Measurements from ENCODE around the gene C10orf71. TPM values are rescaled to one million over a fixed set of nuclear protein-coding genes. Genes with fewer than 3 reads are reported as not detected.

Gene C10orf71
- total RNA-seq, 1 experiment from 2014 or later = not detected

GRCh38 chr10:49359349-49360270, 60.6 kb downstream of the C10orf71 start:
- peak; percentile 45 for DNase-seq (ENCODE audit: low read depth)

GRCh38 chr10:49360271-49361177, 61.6 kb downstream of the C10orf71 start:
- DNase-seq (ENCODE audit: low read depth) = no peak

GRCh38 chr10:49361178-49361554, 62.2 kb downstream of the C10orf71 start:
- DNase-seq (ENCODE audit: low read depth) = no peak

GRCh38 chr10:49361735-49362568, 63.0 kb downstream of the C10orf71 start:
- DNase-seq (ENCODE audit: low read depth) = no peak

GRCh38 chr10:49362596-49363260, 63.8 kb downstream of the C10orf71 start:
- no peak for DNase-seq (ENCODE audit: low read depth)

GRCh38 chr10:49363309-49364031, 64.5 kb downstream of the C10orf71 start:
- DNase-seq (ENCODE audit: low read depth) = no peak

- DNase-seq (ENCODE audit: low read depth) = no peak
Observed at GRCh38 chr10:49364051-49364450, 65.1 kb downstream of the C10orf71 start.

GRCh38 chr10:49364747-49365146, 65.8 kb downstream of the C10orf71 start:
- DNase-seq (ENCODE audit: low read depth) = no peak

- no peak for DNase-seq (ENCODE audit: low read depth)
Observed at GRCh38 chr10:49365275-49365674, 66.3 kb downstream of the C10orf71 start.

- no peak for DNase-seq (ENCODE audit: low read depth)
Observed at GRCh38 chr10:49365675-49366415, 66.9 kb downstream of the C10orf71 start.

- DNase-seq (ENCODE audit: low read depth) = no peak
Observed at GRCh38 chr10:49366460-49366859, 67.5 kb downstream of the C10orf71 start.

GRCh38 chr10:49367600-49367999, 68.6 kb downstream of the C10orf71 start:
- no peak for DNase-seq (ENCODE audit: low read depth)

GRCh38 chr10:49368256-49368655, 69.3 kb downstream of the C10orf71 start:
- DNase-seq (ENCODE audit: low read depth) = no peak

- no peak for DNase-seq (ENCODE audit: low read depth)
Observed at GRCh38 chr10:49369216-49370162, 70.5 kb downstream of the C10orf71 start.

- no peak for DNase-seq (ENCODE audit: low read depth)
Observed at GRCh38 chr10:49370326-49371100, 71.5 kb downstream of the C10orf71 start.

- no peak for DNase-seq (ENCODE audit: low read depth)
Observed at GRCh38 chr10:49371967-49372366, 73.0 kb downstream of the C10orf71 start.

- no peak for DNase-seq (ENCODE audit: low read depth)
Observed at GRCh38 chr10:49373361-49373760, 74.4 kb downstream of the C10orf71 start.
